Muscle layer of duodenum (tissue), 2 donors: Measurements from ENCODE around the gene TPGS1.

ENCODE experiments used
- H3K27ac ChIP-seq: one replicate; pipeline ENCODE4 v1.7.0; 2013; ENCODE audit warnings: mild to moderate bottlenecking, low read length
- H3K27me3 ChIP-seq: one replicate; pipeline ENCODE4 v1.7.0; 2013; ENCODE audit warnings: low read depth, mild to moderate bottlenecking, control low read depth, low read length
- H3K36me3 ChIP-seq, 2 donors: one replicate each; pipeline ENCODE4 v1.7.0; 2013; ENCODE audit warnings: low read length in 2 of 2, control low read depth in 1 of 2, mild to moderate bottlenecking in 1 of 2; ENCODE audit not compliant: insufficient read depth in 2 of 2, control insufficient read depth in 1 of 2
- H3K4me1 ChIP-seq, 2 donors: one replicate each; pipeline ENCODE4 v1.7.0; 2013; ENCODE audit warnings: low read length in 2 of 2, mild to moderate bottlenecking in 2 of 2, control low read depth in 1 of 2, moderate library complexity in 1 of 2; ENCODE audit not compliant: insufficient read depth in 2 of 2, control insufficient read depth in 1 of 2
- H3K4me3 ChIP-seq, 2 donors: one replicate each; pipeline ENCODE4 v1.7.0; 2013; ENCODE audit warnings: low read length in 2 of 2, low read depth in 1 of 2, mild to moderate bottlenecking in 1 of 2
- H3K9me3 ChIP-seq, 2 donors: one replicate each; pipeline ENCODE4 v1.7.0; 2013; ENCODE audit warnings: low read length in 2 of 2, control low read depth in 1 of 2, mild to moderate bottlenecking in 1 of 2; ENCODE audit not compliant: control insufficient read depth in 1 of 2
- donor health status: healthy.

TPGS1 gene

DNA sequence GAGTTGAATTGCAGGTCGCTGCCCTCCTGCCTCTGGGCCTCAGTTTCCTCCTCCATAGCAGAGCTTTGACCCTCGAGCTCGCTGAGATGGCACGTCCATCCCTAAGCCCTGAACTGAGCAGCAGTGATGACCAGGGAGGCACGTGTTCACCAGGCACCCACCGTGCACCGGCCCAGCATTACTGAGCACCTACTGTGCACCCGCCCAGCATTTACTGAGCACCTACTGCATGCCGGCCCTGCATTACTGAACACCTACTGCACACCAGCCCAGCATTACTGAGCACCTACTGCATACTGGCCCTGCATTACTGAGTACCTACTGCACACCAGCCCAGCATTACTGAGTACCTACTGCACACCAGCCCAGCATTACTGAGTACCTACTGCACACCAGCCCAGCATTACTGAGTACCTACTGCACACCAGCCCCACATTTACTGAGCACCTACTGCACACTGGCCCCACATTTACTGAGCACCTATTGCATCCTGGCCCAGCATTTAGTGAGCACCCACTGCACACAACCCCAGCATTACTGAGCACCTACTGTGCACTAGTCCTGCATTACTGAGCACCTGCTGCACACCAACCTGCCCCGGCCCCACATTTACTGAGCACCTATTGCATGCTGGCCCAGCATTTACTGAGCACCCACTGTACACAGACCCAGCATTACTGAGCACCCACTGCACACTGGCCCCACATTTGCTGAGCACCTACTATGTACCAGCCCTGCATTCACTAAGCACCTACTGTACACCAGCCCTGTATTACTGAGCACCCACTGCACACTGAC is 6.3 kb downstream of the TPGS1 start:
- Histone ChIP-seq H3K4me3 (no peak overlapping the region), H3K27me3 (no peaks in the 10 kb centered on the region), H3K4me1 (peaks cover 0 to 28% of the 10 kb centered on the region in 2 donors), H3K27ac (no peak overlapping the region), H3K9me3 (no peaks in the 10 kb centered on the region), H3K36me3 (peaks cover 0 to 6% of the 10 kb centered on the region in 2 donors)

GRCh38 chr19:514166-514663 is 6.9 kb downstream of the TPGS1 start:
- Histone ChIP-seq H3K4me1 (peaks cover 0 to 22% of the 10 kb centered on the region in 2 donors), H3K27ac (no peak overlapping the region), H3K9me3 (no peaks in the 10 kb centered on the region), H3K36me3 (peaks cover 0 to 6% of the 10 kb centered on the region in 2 donors), H3K27me3 (no peaks in the 10 kb centered on the region), H3K4me3 (no peak overlapping the region)

GRCh38 chr19:517721-518597 is 10.7 kb downstream of the TPGS1 start:
- H3K4me1 ChIP-seq: peaks cover 0 to 2% of the 10 kb centered on the region in 2 donors
- no peak overlapping the region for H3K4me3 ChIP-seq
- H3K9me3 ChIP-seq: no peaks in the 10 kb centered on the region
- no peak overlapping the region for H3K27ac ChIP-seq
- peaks cover 0 to 7% of the 10 kb centered on the region in 2 donors for H3K36me3 ChIP-seq
- H3K27me3 ChIP-seq: no peaks in the 10 kb centered on the region

DNA sequence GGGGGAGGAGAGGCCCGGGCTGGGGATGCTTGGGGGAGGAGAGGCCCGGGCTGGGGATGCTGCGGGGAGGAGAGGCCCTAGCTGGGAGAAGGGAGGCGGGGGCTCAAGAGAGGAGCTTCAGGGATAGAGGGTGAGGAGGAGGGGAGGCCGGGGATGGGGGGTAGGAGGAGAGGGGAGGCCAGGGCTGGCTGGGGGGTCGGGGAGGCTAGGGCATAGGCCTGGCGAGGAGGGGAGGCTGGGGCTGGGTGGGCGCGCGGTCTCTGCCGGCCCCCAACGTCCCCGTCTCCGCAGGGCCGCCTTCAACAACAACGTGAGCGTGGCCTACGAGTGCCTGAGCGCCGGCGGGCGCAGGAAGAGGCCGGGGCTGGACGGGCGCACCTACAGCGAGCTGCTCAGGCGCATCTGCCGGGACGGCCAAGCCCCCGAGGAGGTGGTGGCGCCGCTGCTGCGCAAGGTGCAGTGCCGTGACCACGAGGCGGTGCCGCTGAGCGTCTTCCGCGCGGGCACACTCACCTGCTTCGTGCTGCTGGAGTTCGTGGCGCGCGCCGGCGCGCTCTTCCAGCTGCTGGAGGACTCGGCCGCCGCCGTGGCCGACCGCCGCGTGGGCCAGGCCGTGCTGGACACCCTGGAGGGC is 11.4 kb downstream of the TPGS1 start:
- H3K4me1 ChIP-seq: no peaks in the 10 kb centered on the region
- no peak overlapping the region for H3K4me3 ChIP-seq
- H3K27me3 ChIP-seq: no peaks in the 10 kb centered on the region
- H3K27ac ChIP-seq: no peak overlapping the region
- H3K36me3 ChIP-seq: peaks cover 0 to 7% of the 10 kb centered on the region in 2 donors
- no peaks in the 10 kb centered on the region for H3K9me3 ChIP-seq

DNA sequence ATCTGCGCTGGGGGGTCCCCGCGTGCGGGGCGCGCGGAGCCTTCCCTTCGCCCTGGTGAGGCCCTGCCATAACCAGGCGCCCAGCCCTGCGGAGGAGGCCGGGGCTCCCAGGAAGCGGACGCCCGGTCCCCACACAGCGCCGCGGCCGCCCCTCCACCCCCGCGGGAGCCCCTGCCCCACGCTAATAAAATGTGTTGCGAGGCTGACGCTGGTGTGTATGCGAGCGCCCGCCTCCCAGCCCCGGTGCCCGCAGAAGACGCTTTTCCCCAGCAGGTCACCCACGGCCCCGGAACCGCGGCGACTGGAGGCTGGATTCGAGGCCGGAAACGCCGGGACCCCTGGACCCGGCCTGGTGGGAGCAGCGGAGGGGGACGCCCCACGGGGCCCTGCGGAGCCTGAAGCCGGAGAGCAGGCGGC is 12.2 kb downstream of the TPGS1 start:
- Histone ChIP-seq H3K4me1 (no peaks in the 10 kb centered on the region), H3K27me3 (no peaks in the 10 kb centered on the region), H3K9me3 (no peaks in the 10 kb centered on the region), H3K36me3 (peaks cover 0 to 7% of the 10 kb centered on the region in 2 donors), H3K27ac (no peak overlapping the region), H3K4me3 (no peak overlapping the region)

- Histone ChIP-seq H3K27me3 (no peaks in the 10 kb centered on the region), H3K4me3 (no peak overlapping the region), H3K27ac (no peak overlapping the region), H3K36me3 (peaks cover 0 to 7% of the 10 kb centered on the region in 2 donors), H3K4me1 (no peaks in the 10 kb centered on the region), H3K9me3 (no peaks in the 10 kb centered on the region)
These were observed 15.4 kb downstream of the TPGS1 start for GRCh38 chr19:522726-523125.

DNA sequence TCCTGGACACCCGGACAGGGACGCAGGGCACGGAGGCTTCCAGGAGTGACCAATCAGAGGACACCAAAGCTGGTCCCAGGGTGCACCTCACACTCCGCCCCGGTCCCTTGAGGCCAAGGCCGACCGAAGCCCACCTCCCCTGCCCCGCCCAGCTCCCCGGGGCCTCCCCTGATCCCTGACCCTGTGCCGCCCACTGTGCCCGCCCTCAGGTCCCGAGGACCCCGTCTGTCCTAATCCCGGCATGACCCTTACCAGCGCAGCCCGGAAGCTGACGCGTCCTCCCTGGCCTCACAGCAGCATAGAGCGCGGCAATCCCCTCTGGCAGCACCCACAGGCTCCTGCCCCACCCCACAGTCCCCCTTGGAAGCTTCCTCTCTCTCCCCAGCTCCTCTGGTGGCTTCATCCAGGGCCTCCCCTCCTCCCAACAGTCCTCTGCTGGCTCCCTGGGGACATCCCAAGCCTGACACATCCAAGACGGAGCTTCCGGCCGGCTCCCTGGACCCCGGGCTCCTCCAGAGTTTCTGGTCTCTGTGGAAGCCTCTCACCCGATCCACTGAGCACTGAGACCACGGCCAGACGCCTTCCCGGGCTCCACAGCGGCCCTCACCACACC is 16.9 kb downstream of the TPGS1 start:
- Histone ChIP-seq H3K27ac (no peak overlapping the region), H3K27me3 (no peaks in the 10 kb centered on the region), H3K4me1 (no peaks in the 10 kb centered on the region), H3K4me3 (no peak overlapping the region), H3K9me3 (no peaks in the 10 kb centered on the region), H3K36me3 (peaks cover 0 to 7% of the 10 kb centered on the region in 2 donors)

- no peaks in the 10 kb centered on the region for H3K9me3 ChIP-seq
- no peak overlapping the region for H3K27ac ChIP-seq
These were observed 17.7 kb downstream of the TPGS1 start for GRCh38 chr19:525029-525428.

GRCh38 chr19:525857-526419 is 18.6 kb downstream of the TPGS1 start:
- Histone ChIP-seq H3K9me3 (no peaks in the 10 kb centered on the region), H3K4me1 (no peaks in the 10 kb centered on the region), H3K36me3 (no peaks in the 10 kb centered on the region), H3K27me3 (no peaks in the 10 kb centered on the region), H3K4me3 (no peak overlapping the region), H3K27ac (no peak overlapping the region)

More at GRCh38 chr19:525029-525428, 17.7 kb downstream of the TPGS1 start:
- H3K27me3 ChIP-seq: no peaks in the 10 kb centered on the region
- H3K36me3 ChIP-seq: peaks cover 0 to under 1% of the 10 kb centered on the region in 2 donors
- H3K4me1 ChIP-seq: no peaks in the 10 kb centered on the region
- no peak overlapping the region for H3K4me3 ChIP-seq

- H3K36me3 ChIP-seq: no peaks in the 10 kb centered on the region
- H3K27ac ChIP-seq: peak overlapping the region; percentile 16
- H3K9me3 ChIP-seq: no peaks in the 10 kb centered on the region
- peaks cover 11 to 23% of the 10 kb centered on the region in 2 donors for H3K4me1 ChIP-seq
- no peaks in the 10 kb centered on the region for H3K27me3 ChIP-seq
- H3K4me3 ChIP-seq: peak overlapping the region; percentile 52 to 92
These were observed 23.1 kb downstream of the TPGS1 start for GRCh38 chr19:530134-531008.
